Smooth muscle cell (in vitro differentiated cells): ENCODE results near the gene GOLM1. TPM values are rescaled to one million over a fixed set of nuclear protein-coding genes. Genes with fewer than 3 reads are reported as not detected.
"Not testable (repeated sequence)": the region's sequence is repeated elsewhere in the genome, so short reads cannot be mapped to it uniquely, and the experiment has no call there.

Experiments
- DNase-seq: peaks from one replicate; lab custom pipeline; 2025; ENCODE audit not compliant: unreplicated experiment; lab: John Stamatoyannopoulos, UW
- H2AFZ ChIP-seq: fragments of 200-600 bp; sonication (generic); 2 replicates; pipeline ENCODE4 v1.6.0; 2016; ENCODE audit warnings: antibody characterized with exemption, low read depth, mild to moderate bottlenecking
- H3F3A ChIP-seq: fragments of 200-600 bp; sonication (generic); 2 replicates; pipeline ENCODE4 v1.6.0; 2017; ENCODE audit warnings: antibody characterized with exemption, low read depth
- H3K27ac ChIP-seq: fragments of 200-600 bp; sonication (generic); 2 replicates; pipeline ENCODE4 v1.5.1; 2016; ENCODE audit warnings: low read depth, mild to moderate bottlenecking
- H3K27me3 ChIP-seq: fragments of 200-600 bp; sonication (generic); 2 replicates; pipeline ENCODE4 v1.6.1; 2016; ENCODE audit warnings: low read depth, mild to moderate bottlenecking
- H3K36me3 ChIP-seq: fragments of 200-600 bp; sonication (generic); 2 replicates; pipeline ENCODE4 v1.5.1; 2016; ENCODE audit warnings: low read depth
- H3K4me1 ChIP-seq: fragments of 200-600 bp; sonication (generic); 2 replicates; pipeline ENCODE4 v1.5.1; 2016; ENCODE audit warnings: low read depth
- H3K4me2 ChIP-seq: fragments of 200-600 bp; sonication (generic); 2 replicates; pipeline ENCODE4 v1.6.0; 2016; ENCODE audit warnings: mild to moderate bottlenecking
- H3K4me3 ChIP-seq: fragments of 200-600 bp; sonication (generic); 2 replicates; pipeline ENCODE4 v1.5.1; 2016; ENCODE audit warnings: mild to moderate bottlenecking
- H3K79me2 ChIP-seq: fragments of 200-600 bp; sonication (generic); 2 replicates; pipeline ENCODE4 v1.6.0; 2016; ENCODE audit warnings: low read depth, mild to moderate bottlenecking
- H3K9ac ChIP-seq: fragments of 200-600 bp; sonication (generic); 2 replicates; pipeline ENCODE4 v1.6.0; 2016; ENCODE audit warnings: low read depth
- H3K9me3 ChIP-seq: fragments of 200-600 bp; sonication (generic); replicated peaks from 2 replicates; pipeline ENCODE4 v1.5.1; 2016; ENCODE audit warnings: low read depth
- H4K20me1 ChIP-seq: fragments of 200-600 bp; sonication (generic); 2 replicates; pipeline ENCODE4 v1.6.0; 2016; ENCODE audit warnings: low read depth
- WGBS: methylation state at CpG from one replicate; pipeline ENCODE4 v1.1.7; 2016; ENCODE audit warnings: low lambda C conversion rate; 5-methylcytosine and 5-hydroxymethylcytosine counted together
- polyA plus RNA-seq: library from polyadenylated mRNA; unstranded; fragments of >200 nt; fragmentation: Nextera tagmentation; extraction: Ambion mirVana; gene quantifications from 2 replicates; pipeline ENCODE4 v1.2.1, GENCODE V29; 2016
- total RNA-seq: library from RNA; depleted of rRNA; stranded (reverse); fragments of >200 nt; gene quantifications from 2 replicates; pipeline ENCODE4 v1.2.3, GENCODE V29; 2014
- TF ChIP-seq, protein P1 (sequence below): fragments of 200-600 bp; sonication (generic); IDR thresholded peaks from 2 replicates; pipeline ENCODE4 v1.5.1; 2017; ENCODE audit warnings: borderline replicate concordance, mild to moderate bottlenecking, antibody characterized with exemption; ENCODE audit not compliant: insufficient read depth, poor library complexity, severe bottlenecking

Gene GOLM1
- total and polyA plus RNA-seq, 2 experiments from 2014 or later: 36.2 to 69.2 TPM

DNA sequence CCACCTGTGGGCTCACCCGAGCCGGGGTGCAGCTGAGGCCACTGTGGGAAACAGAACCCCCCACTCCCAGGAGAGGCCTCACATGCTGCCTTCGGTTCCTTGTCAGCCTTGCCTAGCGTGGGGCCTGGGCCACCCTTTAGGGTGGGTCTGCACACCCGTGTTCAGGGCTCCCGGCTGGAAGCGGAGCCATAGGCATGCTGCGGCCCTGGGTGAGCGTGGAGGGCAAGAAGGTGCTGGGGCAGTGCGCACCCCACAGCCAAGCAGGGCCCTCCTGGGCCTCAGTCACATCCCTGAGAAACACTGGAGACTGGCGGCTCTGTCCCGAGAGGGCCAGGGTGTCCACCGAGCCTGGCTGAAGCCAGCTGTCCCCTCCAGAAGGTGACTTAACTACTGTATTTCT, 41.9 kb downstream of the GOLM1 start:
- Histone ChIP-seq H3K4me1 (no peaks in the 10 kb centered on the region), H3K79me2 (no peaks in the 10 kb centered on the region), H3K4me2 (no peak overlapping the region), H4K20me1 (peaks cover 16% of the 10 kb centered on the region), H3K4me3 (no peak overlapping the region), H2AFZ (no peak overlapping the region), H3K9ac (no peak overlapping the region), H3K27me3 (no peaks in the 10 kb centered on the region), H3K27ac (no peak overlapping the region), H3F3A (no peaks in the 10 kb centered on the region), H3K36me3 (no peaks in the 10 kb centered on the region), H3K9me3 (no peaks in the 10 kb centered on the region)
- WGBS: 95% methylated on average over 13 of the region's 13 CpGs
- TF ChIP-seq, protein P1, sequence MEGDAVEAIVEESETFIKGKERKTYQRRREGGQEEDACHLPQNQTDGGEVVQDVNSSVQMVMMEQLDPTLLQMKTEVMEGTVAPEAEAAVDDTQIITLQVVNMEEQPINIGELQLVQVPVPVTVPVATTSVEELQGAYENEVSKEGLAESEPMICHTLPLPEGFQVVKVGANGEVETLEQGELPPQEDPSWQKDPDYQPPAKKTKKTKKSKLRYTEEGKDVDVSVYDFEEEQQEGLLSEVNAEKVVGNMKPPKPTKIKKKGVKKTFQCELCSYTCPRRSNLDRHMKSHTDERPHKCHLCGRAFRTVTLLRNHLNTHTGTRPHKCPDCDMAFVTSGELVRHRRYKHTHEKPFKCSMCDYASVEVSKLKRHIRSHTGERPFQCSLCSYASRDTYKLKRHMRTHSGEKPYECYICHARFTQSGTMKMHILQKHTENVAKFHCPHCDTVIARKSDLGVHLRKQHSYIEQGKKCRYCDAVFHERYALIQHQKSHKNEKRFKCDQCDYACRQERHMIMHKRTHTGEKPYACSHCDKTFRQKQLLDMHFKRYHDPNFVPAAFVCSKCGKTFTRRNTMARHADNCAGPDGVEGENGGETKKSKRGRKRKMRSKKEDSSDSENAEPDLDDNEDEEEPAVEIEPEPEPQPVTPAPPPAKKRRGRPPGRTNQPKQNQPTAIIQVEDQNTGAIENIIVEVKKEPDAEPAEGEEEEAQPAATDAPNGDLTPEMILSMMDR: no peak
- DNase-seq: no peak

DNA sequence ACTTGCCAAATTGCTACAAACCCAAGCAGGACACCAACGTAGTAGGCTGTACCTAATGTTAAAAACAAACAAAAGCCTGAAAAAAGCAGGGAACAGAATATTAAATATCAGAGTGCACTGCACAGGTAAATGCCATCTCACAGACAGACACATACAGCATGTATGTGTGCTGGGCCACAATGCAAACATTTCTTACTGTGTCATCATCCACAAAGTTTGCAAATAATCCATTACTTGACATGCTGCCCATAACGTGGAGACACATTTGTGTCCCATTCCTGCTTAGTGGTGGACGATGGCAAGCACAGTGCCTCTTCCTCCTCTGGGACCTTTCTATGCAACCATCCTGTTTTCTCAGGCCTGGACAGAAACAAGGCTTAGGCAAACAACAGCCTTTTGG, 44.7 kb downstream of the GOLM1 start:
- no peak overlapping the region for H3K4me2 ChIP-seq
- H3K9ac ChIP-seq: no peak overlapping the region
- H3K9me3 ChIP-seq: no peaks in the 10 kb centered on the region
- H3K27ac ChIP-seq: no peak overlapping the region
- no peaks in the 10 kb centered on the region for H3F3A ChIP-seq
- H4K20me1 ChIP-seq: peaks cover 16% of the 10 kb centered on the region
- DNase-seq: no peak
- no peak overlapping the region for H2AFZ ChIP-seq
- WGBS: 92% methylated on average over 3 of the region's 3 CpGs
- no peak overlapping the region for H3K4me3 ChIP-seq
- no peaks in the 10 kb centered on the region for H3K36me3 ChIP-seq
- TF ChIP-seq, protein P1: no peak
- no peaks in the 10 kb centered on the region for H3K27me3 ChIP-seq
- H3K79me2 ChIP-seq: no peaks in the 10 kb centered on the region
- H3K4me1 ChIP-seq: no peaks in the 10 kb centered on the region

DNA sequence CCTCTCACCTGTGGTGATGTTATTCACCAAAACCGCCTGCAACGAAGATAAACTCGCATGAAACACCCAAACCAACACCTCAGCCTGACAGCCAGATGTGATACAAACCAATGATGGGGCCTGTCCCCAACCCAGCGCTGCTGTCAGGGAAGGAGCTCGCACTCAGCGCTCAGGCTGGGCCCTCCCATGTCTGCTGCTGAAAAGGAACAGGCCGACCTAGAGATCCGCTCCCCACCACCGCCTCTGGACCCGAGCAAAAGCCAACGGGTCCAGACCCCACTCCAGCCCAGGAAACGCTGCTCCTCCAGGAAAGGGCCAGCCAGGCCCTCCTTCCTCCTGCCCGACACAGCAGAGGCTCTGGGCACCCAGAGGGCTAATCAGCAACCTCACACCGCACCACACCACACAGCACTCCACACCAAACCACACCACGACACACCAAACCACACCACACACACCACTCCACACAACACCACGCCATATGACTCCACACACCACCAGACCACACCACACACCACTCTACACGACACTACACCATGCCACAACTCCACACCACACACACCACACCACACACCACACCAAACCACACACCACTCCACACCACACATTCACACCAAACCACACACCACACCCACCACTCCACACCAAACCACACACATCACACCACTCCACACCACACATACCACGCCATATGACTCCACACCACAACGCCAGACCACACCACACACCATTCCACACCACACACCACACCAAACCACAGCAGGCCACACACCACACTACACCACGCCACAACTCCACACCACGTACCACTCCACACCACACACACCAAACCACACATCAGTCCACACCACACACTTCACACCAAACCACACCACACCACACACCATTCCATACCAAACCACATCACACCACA, 46.5 kb downstream of the GOLM1 start:
- Histone ChIP-seq H3K79me2 (no peaks in the 10 kb centered on the region), H3K4me3 (no peak overlapping the region), H3F3A (no peaks in the 10 kb centered on the region), H3K4me2 (no peak overlapping the region), H3K27me3 (no peaks in the 10 kb centered on the region), H3K27ac (no peak overlapping the region), H2AFZ (no peak overlapping the region), H4K20me1 (peaks cover 16% of the 10 kb centered on the region), H3K9me3 (no peaks in the 10 kb centered on the region), H3K4me1 (no peaks in the 10 kb centered on the region), H3K36me3 (no peaks in the 10 kb centered on the region), H3K9ac (no peak overlapping the region)
- WGBS: 91% methylated on average over 19 of the region's 21 CpGs
- DNase-seq: no peak
- TF ChIP-seq, protein P1: no peak

DNA sequence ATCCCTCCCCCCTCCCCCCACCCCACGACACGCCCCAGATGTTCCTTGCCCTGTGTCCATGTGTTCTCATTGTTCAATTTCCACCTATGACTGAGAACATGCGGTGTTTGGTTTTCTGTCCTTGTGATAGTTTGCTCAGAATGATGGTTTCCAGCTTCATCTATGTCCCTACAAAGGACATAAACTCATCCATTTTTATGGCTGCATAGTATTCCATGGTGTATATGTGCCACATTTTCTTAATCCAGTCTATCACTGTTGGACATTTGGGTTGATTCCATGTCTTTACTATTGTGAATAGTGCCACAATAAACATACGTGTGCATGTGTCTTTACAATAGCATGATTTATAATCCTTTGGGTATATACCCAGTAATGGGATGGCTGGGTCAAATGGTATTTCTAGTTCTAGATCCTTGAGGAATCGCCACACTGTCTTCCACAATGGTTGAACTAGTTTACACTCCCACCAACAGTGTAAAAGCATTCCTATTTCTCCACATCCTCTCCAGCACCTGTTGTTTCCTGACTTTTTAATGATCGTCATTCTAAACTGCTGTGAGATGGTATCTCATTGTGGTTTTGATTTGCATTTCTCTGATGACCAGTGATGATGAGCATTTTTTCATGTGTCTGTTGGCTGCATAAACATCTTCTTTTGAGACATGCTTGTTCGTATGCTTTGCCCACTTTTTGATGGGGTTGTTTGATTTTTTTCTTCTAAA, 51.2 kb downstream of the GOLM1 start:
- H3F3A ChIP-seq, H3K27ac ChIP-seq, H3K27me3 ChIP-seq, H4K20me1 ChIP-seq, H3K36me3 ChIP-seq, H3K4me3 ChIP-seq, H2AFZ ChIP-seq, H3K4me2 ChIP-seq, H3K4me1 ChIP-seq, DNase-seq, H3K9me3 ChIP-seq, H3K9ac ChIP-seq, H3K79me2 ChIP-seq: not testable (repeated sequence)
- WGBS: 94% methylated on average over 7 of the region's 7 CpGs
